HG02852 (cell line): ENCODE data around the gene TSEN2.
"Not testable (repeated sequence)": the region's sequence is repeated elsewhere in the genome, so short reads cannot be mapped to it uniquely, and the experiment has no call there.

Experiments
- ATAC-seq: cut with Tn5 transposase; IDR thresholded peaks from one replicate; pipeline ENCODE4 v1.9.1; 2021; ENCODE audit warnings: mild to moderate bottlenecking, moderate library complexity; ENCODE audit not compliant: unreplicated experiment

Gene TSEN2

DNA sequence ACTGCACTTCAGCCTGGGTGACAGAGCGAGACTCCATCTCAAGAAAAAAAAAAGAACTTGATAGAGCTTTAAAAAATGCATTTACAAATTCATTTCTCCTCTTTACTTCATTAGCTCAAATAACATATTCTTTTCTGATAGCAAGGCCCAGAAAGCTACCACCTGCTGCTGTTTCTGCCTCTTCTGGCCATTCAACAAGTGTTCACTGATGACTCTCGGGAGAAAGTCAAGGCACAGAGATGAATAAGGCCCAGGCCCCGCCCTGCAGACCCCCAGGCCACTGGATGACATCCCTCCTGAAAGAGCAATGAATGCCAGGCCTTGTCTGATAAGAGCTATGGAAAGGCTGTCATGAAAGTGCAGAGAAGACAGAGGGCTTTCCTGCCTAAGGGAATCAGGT is 13.6 kb upstream of the TSEN2 start:
- no peak for ATAC-seq

GRCh38 chr3:12471241-12471640 is 13.0 kb upstream of the TSEN2 start:
- ATAC-seq: no peak

DNA sequence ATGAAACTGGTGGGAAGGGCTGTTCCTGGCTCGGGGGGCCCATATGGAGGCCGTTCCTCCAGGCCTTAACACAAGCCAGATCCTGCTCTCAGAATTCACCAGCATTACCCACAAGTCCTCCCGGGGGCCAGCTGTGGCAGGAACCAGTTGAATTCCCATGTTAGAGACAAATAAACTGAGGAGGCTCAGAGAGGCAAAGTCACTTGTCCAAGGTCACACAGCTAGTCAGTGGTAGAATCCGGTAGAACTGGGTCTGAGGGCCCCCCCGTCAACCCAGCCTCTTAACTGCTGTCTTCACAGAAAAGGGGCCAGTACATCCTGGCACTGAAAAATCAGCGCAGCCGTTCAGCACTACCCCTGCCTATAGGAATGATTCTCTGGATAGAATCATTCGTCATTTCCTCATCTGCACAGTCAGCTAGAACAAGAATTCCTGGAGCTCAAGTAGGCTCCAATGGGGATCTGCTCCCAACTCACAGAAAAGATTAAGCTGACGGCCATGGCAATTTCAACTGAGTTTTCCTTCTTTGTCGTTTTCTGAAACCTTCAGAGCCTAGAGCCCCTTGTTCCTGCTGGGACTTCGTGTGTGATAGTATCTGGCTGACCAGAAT is 12.2 kb upstream of the TSEN2 start:
- no peak for ATAC-seq

DNA sequence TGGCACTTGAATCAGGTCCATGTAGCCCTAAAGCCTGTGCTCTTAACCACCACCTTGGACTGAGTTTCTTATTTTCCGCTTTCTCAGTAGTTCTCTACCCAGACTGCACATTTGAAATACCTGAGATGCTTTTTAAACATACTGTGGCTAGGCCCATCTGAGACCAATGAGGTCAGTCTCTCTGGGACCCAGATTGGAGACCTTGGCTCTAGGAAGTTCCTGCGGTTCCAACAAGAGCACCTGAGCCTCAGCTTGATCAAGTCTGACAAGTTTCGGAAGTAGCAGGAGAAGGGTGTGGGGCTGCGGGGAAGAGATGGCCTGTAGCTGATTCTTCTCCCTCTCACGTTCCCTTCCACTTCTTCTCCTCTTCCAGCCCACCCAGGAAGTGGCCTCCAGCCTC is 11.5 kb upstream of the TSEN2 start:
- ATAC-seq: no peak

DNA sequence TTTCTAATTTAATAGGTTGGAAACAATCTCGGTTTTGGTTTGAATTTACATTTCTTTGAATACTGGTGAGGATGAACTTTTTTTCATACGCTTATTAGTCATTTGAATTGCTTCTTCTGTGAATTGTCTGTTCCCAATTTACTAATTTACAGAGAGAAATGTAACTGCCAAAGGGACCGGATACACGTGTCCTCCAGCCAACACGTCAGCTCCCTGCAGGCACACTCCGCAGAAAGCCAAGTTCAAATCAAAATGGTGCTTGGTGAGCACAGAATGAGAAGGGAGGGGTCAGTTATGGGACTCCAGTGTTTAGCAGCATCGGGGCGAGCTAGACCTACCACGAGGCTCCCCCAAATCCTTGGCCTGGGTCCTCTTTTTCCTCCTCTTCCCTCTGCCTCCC is 10.8 kb upstream of the TSEN2 start:
- ATAC-seq: no peak

DNA sequence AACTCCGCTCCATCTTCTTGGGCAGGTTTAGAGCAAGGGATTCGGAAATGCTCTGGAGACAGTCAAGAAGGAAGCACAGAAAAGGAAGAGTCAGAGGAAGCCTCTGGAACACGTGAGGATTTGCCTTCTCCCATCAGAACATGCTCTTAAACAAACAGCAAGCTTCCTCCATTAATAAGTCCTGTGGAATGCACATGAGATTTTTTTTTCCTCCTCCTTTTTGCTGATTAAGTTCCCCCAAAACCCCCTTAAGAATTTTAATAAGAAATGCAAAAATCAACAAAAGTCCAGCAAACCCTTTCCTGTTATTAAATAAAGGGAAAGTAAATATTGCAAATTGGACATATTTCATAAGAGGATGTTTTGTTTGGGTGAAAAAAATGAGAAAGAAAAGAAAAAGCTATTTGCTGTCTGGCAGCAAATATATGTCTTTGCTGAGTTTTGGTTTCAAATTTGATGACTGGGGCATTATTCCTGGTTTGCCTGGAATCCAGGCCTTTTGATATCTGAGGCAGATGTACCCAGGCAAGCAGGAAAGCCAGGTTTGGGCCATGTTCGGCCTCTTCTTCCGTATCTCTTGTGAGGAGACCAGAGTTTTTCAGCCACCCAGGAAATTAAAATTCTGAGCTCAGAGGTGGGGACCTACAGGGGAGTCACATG is 7.9 kb upstream of the TSEN2 start:
- no peak for ATAC-seq

- no peak for ATAC-seq
These were observed 7.0 kb upstream of the TSEN2 start for GRCh38 chr3:12477256-12477655.

GRCh38 chr3:12478326-12478725 is 6.0 kb upstream of the TSEN2 start:
- no peak for ATAC-seq

DNA sequence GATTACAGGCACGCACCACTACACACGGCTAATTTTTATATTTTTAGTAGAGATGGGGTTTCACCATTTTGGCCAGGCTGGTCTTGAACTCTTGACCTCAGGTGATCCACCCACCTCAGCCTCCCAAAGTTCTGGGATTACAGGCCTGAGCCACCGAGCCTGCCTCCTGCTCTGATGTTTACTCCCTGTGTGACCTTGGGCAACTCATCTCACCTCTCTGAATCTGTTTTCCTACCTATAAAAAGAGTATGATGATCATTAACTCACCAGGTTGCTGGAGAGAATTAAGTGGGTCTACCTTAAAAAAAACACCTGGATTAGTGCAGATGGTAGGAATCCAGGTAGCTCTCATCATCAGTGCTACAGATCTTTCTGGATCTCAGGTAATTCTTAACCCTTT is 5.1 kb upstream of the TSEN2 start:
- ATAC-seq: not testable (repeated sequence)

- ATAC-seq: no peak
These were observed 4.3 kb upstream of the TSEN2 start for GRCh38 chr3:12479919-12480427.

DNA sequence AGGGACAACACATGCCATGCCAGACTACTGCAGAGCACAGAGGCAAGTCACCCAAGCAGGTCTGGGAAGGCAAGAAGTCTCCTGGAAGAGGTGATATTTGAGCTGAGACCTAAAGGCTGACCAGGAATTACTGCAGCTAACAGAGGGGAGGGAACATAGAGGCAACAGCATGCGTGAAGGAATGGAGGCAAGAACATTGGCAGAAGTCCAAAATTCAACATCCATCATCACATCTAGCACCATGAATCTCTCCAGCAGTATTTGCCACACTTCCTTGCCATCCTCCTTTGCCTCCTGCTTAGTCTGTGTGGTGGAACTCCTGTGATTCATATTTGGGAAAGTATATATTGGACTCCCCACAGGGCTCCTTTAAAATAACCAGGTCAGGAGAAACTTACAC is 870 bp upstream of the TSEN2 start:
- ATAC-seq: no peak

- ATAC-seq: no peak
These were observed 445 bp upstream of the TSEN2 start for GRCh38 chr3:12483872-12484197.

DNA sequence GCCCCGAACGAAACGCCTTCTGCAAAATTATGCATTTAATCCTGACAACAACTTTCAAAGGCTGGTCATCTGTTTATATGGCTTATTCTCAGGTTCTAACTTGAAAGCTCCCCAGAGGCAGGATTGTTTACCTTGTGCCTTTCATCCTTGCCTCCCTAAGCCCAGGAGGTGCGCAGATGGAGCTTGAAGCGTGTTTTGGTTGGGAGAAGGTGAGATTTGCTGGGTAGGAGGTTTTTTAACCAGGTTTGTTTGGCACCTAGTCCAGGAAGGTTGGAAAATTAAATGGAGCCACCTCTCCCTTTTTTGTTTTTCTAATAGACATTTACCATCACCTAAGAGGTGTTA is 675 bp downstream of the TSEN2 start:
- ATAC-seq: no peak

- ATAC-seq: no peak
These were observed 1.7 kb downstream of the TSEN2 start for GRCh38 chr3:12486001-12486400.

DNA sequence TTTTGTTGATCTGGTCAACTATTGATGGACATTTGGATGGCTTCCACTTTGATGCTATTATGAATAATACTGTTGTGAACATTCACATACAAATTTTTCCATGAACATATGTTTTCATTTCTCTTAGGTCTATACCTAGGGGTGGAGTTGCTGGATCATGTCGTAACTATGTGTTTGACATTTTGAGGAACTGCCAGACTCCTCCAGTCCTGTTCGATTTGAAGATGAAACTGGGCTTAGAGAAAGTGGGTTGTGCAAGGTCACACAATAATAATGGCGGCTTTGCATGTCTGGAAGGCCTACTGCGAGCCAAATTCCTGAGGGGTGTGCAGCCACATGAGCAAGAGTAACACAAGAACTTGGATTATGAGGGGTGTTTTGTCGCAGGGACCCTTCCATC is 2.6 kb downstream of the TSEN2 start:
- no peak for ATAC-seq

DNA sequence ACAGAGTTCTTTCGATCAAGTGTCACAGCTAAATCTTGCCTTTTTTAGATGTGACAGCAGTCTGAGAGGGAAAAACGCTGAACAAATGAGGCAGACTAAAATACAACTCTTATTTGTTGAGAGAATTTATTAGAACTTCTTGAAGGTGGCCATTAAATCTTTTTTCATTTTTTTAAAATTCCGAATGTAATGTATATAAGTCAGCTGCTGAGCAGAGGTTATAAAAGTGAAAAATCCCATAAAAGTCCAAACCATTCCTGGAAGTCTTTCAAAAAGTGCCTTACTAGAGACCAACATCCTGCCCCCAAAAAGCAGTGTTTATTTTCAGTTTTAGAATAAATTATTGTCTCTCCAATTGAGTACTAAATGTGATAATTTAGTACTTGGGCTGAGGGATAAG is 3.1 kb downstream of the TSEN2 start:
- no peak for ATAC-seq

GRCh38 chr3:12487786-12488185 is 3.5 kb downstream of the TSEN2 start:
- ATAC-seq: no peak

DNA sequence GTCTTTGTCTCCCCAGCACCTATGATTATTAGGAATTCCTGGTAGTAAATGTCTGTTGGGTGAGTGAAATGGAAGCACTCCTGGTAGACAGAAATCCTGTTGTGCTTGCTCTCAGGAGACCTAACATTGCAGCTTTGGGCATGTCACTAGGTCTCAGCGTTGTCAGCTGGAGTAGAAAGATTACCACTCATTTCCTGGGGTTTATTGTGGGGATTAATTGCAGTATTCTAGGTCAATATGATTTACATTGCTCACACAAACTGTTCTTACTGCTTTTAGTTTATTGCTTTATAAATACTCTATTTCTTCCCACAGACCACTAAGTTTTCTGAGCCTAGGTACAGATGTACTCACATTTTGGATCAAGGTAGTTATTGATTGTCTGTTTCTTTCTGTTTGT is 5.1 kb downstream of the TSEN2 start:
- no peak for ATAC-seq

GRCh38 chr3:12489832-12490231 is 5.6 kb downstream of the TSEN2 start:
- no peak for ATAC-seq

DNA sequence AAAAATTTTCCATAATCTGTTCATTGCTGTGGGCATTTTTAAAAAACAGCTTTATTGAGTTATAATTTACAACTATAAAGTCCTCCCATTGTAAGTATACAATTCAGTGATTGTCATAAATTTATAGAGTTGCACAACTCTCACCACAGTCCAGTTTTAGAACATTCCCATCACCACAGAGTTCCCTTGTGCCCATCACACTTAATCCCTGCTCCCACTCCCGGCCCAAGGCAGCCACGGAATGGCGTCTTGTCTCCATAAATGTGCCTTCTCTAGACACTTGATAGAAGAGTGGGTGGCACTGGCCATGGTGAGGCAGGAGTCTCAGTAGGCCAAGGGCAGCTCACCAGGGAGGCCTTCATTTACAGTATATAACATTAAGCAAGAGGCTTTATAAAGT is 6.3 kb downstream of the TSEN2 start:
- ATAC-seq: no peak

GRCh38 chr3:12495749-12496452 is 11.6 kb downstream of the TSEN2 start:
- ATAC-seq: no peak

DNA sequence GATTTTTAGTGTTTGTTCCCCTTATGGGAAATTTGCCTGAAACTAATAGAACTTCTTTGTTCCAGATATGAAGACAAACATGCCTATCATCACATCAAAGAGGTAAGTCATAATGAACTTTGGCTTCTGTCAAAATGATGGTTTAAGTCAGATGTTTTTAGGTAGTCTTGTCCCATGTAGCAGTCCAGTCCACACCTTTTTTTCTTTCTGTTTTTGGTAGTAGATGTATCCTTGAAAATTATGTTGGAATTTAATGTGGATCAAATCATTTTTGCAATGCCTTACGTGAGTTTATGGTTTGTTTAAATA is 12.1 kb downstream of the TSEN2 start:
- no peak for ATAC-seq

DNA sequence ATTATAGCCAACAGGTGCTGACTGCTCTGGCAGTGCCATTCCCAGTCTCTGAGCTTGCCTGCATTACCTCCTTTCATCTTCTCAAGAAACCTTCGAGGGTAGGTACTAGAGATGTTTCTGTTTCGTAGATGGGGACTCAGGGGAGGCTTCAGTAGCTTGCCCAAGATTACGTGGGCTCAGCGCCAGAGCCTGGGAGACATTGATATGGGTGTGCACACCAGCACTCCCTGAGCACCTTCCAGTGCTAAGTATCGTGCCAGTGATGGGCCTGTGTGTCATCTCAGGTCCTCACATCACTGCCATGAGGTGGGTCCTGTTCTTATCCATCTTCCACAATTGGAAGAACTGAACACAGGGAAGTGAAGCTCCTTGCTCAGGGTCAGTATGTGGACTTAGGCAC is 15.2 kb downstream of the TSEN2 start:
- no peak for ATAC-seq
